Superior temporal gyrus (tissue), 1 donor: ENCODE data around the gene SBNO2.

Source experiments
- DNase-seq: peaks from one replicate; pipeline ENCODE4 v3.0.0-alpha.2; 2016; ENCODE audit errors: extremely low spot score

The SBNO2 gene

DNA sequence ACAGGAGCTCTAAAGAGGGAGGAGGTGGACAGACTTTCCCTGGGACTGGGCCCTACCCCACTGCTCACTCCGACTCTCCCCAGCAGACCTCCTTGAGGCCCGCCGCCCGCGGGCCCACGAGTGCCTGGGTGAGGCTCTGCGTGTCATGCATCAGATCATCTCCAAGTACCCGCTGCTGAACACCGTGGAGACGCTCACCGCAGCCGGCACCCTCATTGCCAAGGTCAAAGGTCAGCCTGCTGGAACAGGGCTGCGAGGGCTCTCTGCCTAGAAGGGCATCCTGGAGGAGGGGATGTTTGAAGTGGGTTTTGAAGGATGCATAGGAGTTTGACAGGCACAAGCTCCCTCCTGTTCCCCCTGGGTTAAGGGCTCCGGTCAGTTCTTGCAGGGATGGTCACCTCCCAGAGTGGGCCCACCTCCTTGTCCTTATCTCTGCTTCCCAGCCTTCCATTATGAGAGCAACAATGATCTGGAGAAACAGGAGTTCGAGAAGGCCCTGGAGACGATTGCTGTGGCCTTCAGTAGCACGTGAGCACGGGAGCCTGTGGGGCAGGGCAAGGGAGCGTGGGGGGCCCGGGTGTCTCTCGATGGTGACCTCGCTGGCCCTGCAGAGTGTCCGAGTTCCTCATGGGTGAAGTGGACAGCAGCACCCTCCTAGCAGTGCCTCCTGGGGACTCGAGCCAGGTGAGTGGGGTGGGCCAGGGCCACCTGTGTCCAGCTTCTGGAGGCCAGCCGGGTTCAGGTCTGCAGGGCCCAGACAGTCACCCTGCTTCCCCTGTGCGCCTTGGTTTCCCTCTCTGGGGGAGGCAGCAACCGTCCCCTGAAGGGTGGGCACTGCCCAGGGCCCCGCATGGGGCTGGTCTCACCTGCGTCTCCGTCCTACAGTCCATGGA lies 100.8 kb downstream of the SBNO2 start:
- DNase-seq: no peak

DNA sequence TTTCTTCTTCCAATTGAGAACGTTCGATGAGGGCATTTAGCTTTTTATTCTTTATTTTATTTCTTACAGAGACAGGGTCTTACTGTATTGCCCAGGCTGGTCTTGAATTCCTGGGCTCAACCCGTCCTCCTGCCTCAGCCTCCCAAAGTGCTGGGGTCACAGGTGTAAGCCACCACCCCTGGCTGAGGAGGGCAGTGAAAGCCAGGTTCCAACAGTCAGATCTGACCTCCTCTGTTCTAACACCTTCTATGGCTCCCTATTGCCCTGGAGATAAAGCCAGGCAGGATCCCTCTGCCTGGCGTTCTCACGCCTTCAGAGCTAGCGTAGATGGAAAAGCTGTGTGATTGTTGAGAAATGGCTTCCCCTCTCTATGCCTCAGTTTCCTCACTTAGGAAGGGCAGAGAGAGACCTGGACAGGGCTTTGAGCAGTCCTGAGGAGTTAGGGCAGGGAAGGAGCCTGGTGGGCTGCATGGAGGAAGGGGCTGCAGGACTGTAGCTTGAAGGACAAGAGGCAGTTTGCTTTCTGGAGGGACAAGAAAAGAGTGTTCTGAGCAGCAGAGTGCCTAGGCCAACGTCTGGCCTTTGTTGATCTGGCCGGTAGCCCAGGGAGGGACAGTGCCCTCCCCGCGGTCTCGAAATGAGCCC lies 101.6 kb downstream of the SBNO2 start:
- no peak for DNase-seq

DNA sequence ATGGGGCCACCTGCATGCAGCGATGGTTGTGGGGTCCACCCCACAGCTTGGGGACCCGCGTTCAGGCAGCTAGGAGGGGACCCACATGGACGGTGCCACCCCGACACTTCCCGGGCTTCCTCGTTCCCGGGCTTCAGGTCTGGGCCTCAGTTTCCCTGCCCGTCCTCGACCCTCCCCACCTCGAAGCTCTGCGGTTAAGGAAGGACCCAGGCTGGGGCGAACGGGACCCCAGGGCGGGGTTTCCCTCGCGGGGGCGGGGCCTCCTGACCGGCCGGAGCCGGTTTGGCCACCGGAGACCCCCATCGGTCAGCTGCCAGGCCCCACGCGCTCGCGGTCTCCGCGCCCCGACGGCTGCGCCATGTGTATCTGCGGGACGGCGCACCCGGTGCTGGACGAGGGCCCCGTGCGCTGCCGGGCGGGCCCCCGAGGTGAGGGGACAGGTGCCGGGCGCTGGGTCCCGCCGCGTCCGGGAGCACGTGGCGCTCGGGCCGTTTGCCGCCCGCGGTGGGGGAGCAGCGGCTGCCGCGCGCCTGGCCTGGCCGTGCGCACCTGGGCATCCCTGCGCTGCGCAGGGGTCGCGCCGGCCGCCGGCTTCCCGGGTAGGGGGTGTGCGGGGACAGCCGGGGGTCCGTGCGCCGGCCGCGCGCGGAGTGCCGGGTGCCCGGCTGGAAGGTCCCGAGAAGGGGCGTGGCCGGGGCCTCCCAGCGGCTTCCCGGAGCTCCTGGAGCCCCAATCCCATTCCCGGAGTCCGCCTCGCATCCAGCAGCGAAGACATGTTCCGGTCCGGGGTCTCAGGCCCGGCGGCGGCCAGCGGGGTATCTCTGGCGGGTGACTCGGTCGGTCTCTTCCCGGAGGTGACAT lies 102.9 kb downstream of the SBNO2 start:
- no peak for DNase-seq

DNA sequence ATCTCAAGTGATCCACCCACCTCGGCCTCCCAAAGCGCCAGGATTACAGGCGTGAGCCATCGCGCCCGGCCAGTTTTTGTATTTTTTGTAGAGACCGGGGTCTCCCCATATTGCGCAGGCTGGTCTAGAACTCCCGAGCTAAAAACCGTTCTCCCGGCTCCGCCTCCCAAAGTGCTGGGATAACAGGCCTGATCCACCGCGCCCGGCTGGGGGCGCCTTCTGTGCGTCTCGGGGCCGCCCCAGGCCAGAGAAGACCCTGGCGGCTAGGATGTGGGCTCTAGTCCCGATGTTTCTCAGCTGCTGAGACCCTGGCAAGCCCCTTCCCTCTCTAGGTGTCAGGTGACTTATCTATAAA lies 103.5 kb downstream of the SBNO2 start:
- DNase-seq: no peak

- DNase-seq: peak; percentile 10
These were observed 104.9 kb downstream of the SBNO2 start for GRCh38 chr19:1069009-1069779.

DNA sequence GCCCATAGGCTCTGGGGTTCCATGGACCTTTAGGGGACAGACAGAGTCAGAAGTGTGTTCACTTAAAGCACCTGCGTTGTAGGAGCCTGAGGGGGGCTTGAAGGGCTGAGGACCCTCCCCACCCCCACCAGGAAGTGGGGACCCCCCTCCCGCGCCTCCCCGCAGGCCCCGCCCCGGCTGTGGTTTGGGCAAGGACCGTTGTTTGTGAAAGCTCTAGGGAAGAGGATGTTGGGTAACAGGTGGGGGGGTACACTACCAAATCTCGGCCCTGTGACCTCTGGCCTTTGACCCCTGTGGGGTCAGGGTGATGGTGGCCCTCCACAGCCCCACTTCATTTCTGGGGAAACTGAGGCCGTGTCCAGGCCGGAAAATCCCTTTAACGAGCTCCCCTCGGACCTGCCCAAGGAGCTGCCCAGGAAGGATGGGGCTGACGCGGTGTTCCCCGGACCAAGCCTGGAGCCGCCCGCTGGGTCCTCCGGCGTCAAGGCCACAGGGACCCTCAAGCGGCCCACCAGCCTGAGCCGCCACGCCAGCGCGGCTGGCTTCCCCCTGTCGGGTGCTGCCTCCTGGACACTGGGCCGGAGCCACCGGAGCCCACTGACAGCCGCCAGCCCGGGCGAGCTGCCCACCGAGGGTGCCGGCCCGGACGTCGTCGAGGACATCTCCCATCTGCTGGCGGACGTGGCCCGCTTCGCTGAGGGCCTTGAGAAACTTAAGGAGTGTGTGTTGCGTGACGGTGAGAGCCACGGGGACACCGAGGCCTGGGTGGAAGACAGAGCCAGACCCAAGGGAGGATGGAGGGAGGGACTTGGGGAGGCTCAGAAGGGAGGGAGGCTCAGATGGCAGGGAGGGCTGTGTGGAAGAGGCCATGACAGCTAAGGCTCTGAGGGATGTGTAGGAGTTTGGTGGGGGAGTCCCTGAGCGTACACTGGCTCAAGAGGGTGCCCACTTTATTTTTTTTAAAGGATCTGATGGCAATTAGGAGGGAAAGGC lies 105.8 kb downstream of the SBNO2 start:
- no peak for DNase-seq

- DNase-seq: no peak
These were observed 106.6 kb downstream of the SBNO2 start for GRCh38 chr19:1067341-1067957.

GRCh38 chr19:1066748-1067340 lies 107.2 kb downstream of the SBNO2 start, which contains the start of gene ARHGAP45:
Gene ARHGAP45 (plus strand): TSS chr19:1067167. CDS start chr19:1067406, 239 bp downstream.
- no peak for DNase-seq

DNA sequence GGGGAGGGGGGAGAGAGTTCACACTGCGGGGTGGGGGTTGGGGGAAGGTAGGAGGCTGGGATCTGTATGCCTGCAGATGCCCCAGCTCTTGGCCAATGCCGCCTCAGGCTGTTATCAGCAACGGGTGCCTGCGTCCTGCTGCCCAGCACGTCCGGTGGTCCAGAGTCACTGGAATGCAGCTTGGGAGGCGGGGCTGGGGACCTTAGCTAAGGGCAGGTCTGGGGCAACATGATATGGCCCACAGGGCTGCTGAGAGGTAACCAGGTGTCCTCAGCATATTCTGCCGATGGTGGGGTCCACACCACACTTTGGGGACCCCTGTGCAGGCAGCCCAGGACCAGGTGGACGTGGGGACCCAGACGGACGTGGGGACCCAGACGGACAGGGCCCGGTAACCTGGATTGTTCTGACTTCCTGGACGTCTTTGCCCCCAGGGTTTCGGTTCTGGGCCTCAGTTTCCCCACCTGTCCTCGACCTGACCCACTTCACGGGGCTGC lies 107.8 kb downstream of the SBNO2 start:
- DNase-seq: no peak

GRCh38 chr19:1065606-1066109 lies 108.4 kb downstream of the SBNO2 start:
- DNase-seq: no peak

DNA sequence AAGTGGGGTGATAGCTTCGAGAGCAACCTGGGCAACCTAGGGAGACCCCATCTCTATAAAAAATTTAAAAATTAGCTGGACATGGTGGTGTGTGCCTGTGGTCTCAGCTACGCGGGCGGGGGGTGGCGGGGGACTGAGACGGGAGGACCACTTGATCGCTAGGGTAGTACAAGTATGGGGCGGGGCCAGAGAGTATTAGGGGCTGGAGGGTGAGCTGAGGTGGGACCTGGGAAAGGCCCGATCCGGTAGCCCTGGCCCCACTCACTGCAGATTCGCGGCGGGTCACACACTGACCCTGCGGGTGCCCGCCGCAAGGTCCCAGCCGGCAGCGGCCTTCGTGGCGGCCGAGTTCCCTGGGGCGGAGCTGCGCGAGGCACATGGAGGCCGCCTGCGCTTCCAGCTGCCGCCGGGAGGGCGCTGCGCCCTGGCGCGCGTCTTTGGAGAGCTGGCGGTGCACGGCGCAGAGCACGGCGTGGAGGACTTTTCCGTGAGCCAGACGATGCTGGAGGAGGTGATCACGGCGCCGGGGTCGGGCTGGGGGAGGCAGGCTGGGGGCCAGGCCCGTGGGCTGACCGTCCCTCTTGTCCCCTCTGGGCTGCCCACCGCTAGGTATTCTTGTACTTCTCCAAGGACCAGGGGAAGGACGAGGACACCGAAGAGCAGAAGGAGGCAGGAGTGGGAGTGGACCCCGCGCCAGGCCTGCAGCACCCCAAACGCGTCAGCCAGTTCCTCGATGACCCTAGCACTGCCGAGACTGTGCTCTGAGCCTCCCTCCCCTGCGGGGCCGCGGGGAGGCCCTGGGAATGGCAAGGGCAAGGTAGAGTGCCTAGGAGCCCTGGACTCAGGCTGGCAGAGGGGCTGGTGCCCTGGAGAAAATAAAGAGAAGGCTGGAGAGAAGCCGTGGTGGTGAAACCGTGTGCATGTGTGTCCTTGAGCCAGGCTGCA lies 109.1 kb downstream of the SBNO2 start:
- no peak for DNase-seq

GRCh38 chr19:1063909-1064660 lies 110.0 kb downstream of the SBNO2 start:
- DNase-seq: no peak

DNA sequence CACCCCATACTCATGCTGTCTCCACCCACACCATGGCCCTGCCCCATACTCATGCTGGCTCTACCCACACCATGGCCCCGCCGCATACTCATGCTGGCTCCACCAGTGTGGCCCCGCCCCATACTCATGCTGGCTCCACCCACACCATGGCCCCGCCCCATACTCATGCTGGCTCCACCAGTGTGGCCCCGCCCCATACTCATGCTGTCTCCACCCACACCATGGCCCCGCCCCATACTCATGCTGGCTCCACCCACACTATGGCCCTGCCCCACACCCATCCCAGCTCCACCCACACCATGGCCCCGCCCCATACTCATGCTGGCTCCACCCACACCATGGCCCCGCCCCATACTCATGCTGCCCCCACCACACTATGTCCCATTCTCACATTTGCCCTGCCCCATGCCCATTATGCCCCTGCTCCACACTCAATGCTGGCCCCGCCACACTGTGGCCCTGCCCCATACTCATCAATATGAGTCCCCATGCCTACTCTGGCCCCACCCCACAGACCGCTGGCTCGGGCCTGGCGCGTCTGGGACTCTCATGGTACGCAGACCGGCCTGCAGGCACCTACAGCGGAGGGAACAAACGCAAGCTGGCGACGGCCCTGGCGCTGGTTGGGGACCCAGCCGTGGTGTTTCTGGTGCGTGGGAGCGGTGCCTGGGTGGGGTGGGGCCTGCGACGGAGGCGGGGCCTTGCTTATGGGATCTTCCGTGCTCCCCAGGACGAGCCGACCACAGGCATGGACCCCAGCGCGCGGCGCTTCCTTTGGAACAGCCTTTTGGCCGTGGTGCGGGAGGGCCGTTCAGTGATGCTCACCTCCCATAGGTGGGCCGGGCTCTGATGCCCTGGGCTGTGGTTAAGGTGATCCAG lies 110.8 kb downstream of the SBNO2 start:
- no peak for DNase-seq

DNA sequence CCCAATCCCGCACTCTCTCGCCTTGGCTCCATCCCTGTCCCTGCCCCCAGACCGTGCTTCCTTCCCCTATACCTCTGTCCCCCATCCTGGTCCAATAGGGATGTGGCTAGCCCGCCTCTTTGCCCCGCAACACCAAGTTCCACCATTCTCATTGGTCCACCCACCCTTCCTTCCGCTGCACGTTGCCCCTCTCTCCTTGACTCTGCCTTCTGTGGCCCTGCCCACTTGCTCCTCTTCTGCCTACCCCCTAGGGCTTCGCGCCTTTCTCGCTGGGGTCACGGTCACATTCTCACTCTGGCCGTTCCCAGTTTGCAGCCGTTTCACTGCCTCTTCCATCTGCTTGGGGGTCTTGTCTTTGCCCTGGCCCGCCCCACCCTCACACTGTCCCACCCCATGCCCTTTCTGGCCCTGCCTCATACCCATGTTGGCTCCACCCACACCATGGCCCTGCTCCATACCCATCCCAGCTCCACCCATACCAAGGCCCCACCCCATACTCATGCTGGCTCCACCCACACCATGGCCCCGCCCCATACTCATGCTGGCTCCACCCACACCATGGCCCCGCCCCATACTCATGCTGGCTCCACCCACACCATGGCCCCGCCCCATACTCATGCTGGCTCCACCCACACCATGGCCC lies 111.6 kb downstream of the SBNO2 start:
- DNase-seq: no peak

DNA sequence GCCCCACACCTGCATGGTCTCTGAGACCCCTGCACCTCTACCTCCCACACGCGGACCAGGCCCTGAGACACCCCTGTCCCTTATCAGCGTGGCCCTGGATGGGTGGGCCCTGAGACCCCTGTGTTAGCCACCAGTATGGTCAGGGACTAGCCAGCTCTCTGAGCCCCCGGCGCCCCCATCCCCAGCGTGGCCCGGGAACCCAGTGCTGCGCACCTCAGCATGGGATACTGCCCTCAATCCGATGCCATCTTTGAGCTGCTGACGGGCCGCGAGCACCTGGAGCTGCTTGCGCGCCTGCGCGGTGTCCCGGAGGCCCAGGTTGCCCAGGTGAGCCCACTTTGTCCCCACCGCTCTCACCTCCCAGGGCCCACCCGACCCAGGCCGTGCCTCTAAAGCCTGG lies 112.1 kb downstream of the SBNO2 start:
- DNase-seq: no peak

GRCh38 chr19:1060689-1061088 lies 113.4 kb downstream of the SBNO2 start:
- DNase-seq: no peak
